SK-N-SH (cell line): Measurements from ENCODE around the gene IRF2.

Experiments used
- EP300 ChIP-seq, 2 experiments: IDR thresholded peaks; 2 replicates each; pipeline versions ENCODE4 v1.4.0 to v1.6.1; 2012; ENCODE audit warnings: borderline replicate concordance in 1 of 2, low read depth in 1 of 2, low read length in 1 of 2
- FOSL2 ChIP-seq: IDR thresholded peaks from 2 replicates; pipeline ENCODE4 v1.4.0; 2012; ENCODE audit warnings: low read depth, mild to moderate bottlenecking, moderate library complexity, borderline replicate concordance
- GABPA ChIP-seq: IDR thresholded peaks from 2 replicates; pipeline ENCODE4 v1.4.0; 2012; ENCODE audit warnings: low read depth, mild to moderate bottlenecking
- JUND ChIP-seq: IDR thresholded peaks from 2 replicates; pipeline ENCODE4 v1.4.0; 2012
- MEF2A ChIP-seq: IDR thresholded peaks from 2 replicates; pipeline ENCODE4 v1.4.0; 2012; ENCODE audit warnings: low read depth, borderline replicate concordance
- POLR2AphosphoS5 ChIP-seq: IDR thresholded peaks from 2 replicates; pipeline ENCODE4 v1.6.1; 2012; ENCODE audit warnings: low read depth, low read length
- RAD21 ChIP-seq: IDR thresholded peaks from 2 replicates; pipeline ENCODE4 v1.6.1; 2012; ENCODE audit warnings: mild to moderate bottlenecking, low read length
- SIN3A ChIP-seq: IDR thresholded peaks from 2 replicates; pipeline ENCODE4 v1.6.1; 2012; ENCODE audit warnings: low read depth, mild to moderate bottlenecking, low read length, moderate library complexity, borderline replicate concordance
- TF ChIP-seq, protein P1 (sequence below): fragments of 200-600 bp; sonication (generic); IDR thresholded peaks from 2 replicates; pipeline ENCODE4 v1.6.1; 2017; ENCODE audit warnings: antibody characterized with exemption, mild to moderate bottlenecking, moderate library complexity
- TF ChIP-seq, protein P2 (sequence below): fragments of 150-350 bp; IDR thresholded peaks from 2 replicates; pipeline ENCODE4 v1.6.1; 2017; ENCODE audit warnings: antibody characterized with exemption, low read length, low read depth, borderline replicate concordance

DNA sequence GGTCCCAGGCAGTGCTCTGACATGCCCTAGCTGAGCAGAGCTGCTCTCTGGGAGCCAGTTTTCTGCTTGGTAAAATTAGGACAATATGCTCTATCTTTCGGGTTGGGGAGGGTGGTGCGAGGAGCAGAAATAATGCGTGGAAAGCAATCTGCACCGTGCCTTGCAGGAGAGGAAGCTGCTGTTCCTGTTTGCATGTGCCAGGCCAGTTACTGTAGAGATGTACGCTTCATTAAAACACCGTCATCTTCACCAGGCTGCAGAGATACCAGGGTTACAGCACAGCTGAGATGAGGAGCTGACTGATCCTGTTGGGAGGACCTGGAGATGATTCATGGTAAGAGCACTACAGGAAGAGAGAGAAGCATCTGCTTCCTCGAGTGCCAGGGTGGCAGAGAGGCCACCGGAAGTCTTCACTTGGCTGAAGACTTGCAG, 29.5 kb upstream of the IRF2 start:
- TF ChIP-seq, protein P1, sequence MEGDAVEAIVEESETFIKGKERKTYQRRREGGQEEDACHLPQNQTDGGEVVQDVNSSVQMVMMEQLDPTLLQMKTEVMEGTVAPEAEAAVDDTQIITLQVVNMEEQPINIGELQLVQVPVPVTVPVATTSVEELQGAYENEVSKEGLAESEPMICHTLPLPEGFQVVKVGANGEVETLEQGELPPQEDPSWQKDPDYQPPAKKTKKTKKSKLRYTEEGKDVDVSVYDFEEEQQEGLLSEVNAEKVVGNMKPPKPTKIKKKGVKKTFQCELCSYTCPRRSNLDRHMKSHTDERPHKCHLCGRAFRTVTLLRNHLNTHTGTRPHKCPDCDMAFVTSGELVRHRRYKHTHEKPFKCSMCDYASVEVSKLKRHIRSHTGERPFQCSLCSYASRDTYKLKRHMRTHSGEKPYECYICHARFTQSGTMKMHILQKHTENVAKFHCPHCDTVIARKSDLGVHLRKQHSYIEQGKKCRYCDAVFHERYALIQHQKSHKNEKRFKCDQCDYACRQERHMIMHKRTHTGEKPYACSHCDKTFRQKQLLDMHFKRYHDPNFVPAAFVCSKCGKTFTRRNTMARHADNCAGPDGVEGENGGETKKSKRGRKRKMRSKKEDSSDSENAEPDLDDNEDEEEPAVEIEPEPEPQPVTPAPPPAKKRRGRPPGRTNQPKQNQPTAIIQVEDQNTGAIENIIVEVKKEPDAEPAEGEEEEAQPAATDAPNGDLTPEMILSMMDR, result no peak
- TF ChIP-seq FOSL2 (no peak; the same call in 1 of the 2 replicates), RAD21 (no peak), JUND (no peak), EP300 (IDR thresholded peaks at IDR 0.05; ENCODE audit: borderline replicate concordance in 1 of 2, low read depth in 1 of 2, low read length in 1 of 2) (no peak), GABPA (no peak), MEF2A (no peak), SIN3A (no peak), POLR2AphosphoS5 (no peak)
- TF ChIP-seq, protein P2, sequence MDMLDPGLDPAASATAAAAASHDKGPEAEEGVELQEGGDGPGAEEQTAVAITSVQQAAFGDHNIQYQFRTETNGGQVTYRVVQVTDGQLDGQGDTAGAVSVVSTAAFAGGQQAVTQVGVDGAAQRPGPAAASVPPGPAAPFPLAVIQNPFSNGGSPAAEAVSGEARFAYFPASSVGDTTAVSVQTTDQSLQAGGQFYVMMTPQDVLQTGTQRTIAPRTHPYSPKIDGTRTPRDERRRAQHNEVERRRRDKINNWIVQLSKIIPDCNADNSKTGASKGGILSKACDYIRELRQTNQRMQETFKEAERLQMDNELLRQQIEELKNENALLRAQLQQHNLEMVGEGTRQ, result no peak
